GM19043 (cell line): Measurements from ENCODE around the gene UTP25.

ENCODE experiments used
- ATAC-seq: cut with Tn5 transposase; IDR thresholded peaks from one replicate; pipeline ENCODE4 v1.9.1; 2021; ENCODE audit warnings: low read depth; ENCODE audit not compliant: unreplicated experiment

Gene UTP25

GRCh38 chr1:209805875-209806760, 21.7 kb upstream of the UTP25 start, which contains the start of gene IRF6:
Gene IRF6, minus strand, starts transcription at chr1:209806142. Its CDS starts 4,729 bp downstream, at chr1:209801413.
- ATAC-seq, result peak; percentile 95

DNA sequence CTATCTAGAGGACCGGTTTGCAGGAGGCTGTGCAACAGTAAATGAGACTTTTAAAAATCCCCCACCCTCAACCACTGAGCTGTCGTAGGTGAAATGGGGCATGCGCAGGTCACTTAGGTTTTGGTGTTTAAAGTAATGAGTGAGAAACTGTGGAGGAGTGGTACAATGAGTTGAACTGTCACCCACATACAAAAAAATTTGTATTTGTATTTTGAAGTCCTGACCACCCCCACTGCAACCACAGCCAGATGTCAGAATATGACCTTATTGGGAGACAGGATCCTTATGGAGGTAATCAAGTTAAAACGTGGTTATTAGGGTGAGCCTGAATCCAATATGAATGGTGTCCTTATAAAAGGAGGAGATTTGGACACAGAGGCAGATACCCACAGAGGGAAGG, 20.3 kb upstream of the UTP25 start:
- no peak for ATAC-seq

GRCh38 chr1:209808059-209808581, 19.7 kb upstream of the UTP25 start:
- no peak for ATAC-seq

DNA sequence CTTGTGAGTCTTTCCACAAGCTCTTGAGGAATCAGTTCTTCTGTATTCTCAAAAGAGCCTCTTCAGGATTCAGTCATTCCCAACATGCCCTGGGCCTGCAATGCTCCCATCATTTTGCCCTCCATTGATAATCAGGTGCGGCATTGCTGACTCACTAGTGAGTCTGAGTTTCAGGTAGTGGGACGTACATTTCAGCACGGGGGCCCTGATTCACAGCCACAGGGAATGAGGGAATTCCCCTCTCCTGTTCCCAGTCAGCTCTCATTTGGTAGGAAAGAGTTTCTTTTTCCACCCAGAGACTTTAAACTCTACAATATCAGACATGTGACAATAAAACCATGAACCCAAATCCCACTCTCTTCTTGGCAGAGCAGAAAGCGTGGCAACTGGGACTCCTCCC, 18.2 kb upstream of the UTP25 start:
- ATAC-seq, result no peak

- ATAC-seq, result no peak
Measured at GRCh38 chr1:209810783-209811182, 17.0 kb upstream of the UTP25 start.

DNA sequence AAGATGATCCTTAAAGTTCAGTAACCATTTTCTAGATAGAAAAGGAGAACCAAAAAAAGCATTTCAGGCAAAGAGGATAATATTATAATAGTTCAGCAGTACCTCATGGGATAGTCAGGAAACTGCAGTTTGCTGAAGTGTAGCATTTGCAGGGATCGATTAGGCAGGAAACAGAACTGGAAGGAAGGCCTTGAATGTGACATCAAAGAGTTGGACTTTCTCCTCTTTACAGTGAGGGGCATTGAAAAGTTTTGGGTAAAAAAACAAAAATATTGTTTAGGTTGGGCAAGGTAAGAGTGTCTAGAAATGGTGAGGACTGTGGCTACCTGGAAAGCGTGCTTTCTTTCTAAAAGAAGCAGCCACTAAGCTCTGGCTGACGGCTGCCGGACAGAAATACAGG, 13.9 kb upstream of the UTP25 start:
- no peak for ATAC-seq

- no peak for ATAC-seq
Measured at GRCh38 chr1:209815490-209815889, 12.3 kb upstream of the UTP25 start.

GRCh38 chr1:209815931-209816341, 11.8 kb upstream of the UTP25 start:
- no peak for ATAC-seq

DNA sequence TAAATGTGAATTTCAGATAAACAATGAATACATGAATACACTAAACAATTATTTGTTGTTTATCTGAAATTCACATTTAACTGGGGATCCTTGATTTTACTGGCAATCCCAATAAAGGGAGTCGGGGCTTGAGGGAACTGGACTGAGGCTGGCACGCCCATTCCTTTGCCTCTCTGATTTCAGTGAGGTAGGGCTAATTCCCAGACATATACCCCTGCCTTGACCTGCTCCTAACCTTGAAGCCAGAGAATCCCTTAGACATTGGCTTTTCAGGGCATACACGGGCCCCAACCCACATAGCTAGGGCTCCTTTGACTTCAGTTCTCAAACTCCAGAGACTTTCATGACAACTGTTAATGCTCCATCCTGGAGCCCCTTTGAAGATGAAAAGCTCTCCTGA, 10.8 kb upstream of the UTP25 start:
- no peak for ATAC-seq

- no peak for ATAC-seq
Measured at GRCh38 chr1:209817691-209818090, 10.1 kb upstream of the UTP25 start.

GRCh38 chr1:209819058-209819457, 8.7 kb upstream of the UTP25 start:
- no peak for ATAC-seq

- ATAC-seq, result no peak
Measured at GRCh38 chr1:209820986-209821385, 6.8 kb upstream of the UTP25 start.

- no peak for ATAC-seq
Measured at GRCh38 chr1:209822706-209823105, 5.1 kb upstream of the UTP25 start.

GRCh38 chr1:209823143-209824041, 4.4 kb upstream of the UTP25 start:
- ATAC-seq, result no peak

DNA sequence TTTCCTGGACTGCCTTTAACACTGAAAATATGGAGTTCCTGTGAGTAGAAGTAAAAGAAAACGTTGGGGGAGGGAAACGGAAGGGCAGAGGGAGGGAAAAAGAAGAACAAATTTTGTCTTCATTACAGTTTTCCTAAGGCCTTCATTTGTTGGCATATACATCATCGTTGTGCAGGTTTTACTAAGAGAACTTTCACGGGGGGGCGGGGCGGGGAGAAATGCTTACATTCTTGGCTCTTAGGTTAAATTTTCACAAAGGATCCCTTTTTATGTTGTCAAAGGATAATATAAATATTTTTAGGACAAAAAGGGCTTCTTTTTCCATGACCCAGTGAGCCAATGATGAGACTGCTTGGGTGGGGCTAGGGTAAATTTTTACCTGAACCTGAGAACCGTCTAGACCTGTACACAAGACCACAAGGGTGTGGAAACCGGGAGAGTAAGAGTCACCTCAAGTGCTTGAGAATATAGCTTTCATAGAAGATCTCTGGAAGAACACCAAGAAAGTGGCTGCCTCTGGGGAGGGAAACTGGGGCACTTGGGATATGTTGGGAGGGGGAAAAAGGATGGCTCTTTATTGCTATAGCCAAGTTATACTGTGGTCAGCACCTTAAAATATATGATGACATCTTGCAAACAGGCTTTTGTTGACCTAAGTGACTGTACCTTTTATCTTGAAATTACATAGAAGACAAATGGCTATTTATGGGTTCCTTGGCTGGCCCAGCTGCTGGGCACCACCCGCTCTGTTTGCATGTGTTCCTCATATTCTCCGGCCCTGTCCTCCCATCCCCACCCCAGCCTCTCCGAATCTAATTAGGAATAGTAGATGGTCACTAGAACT, 2.0 kb upstream of the UTP25 start:
- no peak for ATAC-seq

GRCh38 chr1:209829716-209830115, 1.9 kb downstream of the UTP25 start:
- no peak for ATAC-seq

- ATAC-seq, result no peak
Measured at GRCh38 chr1:209830722-209831121, 3.0 kb downstream of the UTP25 start.

DNA sequence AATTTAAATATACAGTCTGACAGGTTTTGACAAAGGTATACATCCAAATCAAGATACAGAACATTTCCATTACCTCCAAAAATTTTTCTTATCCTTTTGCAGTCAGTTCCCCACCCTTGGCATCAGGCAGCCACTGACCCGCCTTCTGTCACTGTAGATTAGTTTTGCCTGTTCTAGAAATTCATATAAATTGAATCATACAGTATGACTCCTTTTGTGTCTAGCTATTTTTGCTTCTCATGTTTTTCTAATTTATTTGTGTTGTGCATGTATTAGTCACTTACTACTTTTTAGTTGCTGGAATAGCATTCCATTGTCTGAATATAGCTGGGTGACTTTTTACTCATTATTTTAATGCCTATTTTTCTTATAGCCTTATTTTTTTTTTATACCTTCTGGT, 3.8 kb downstream of the UTP25 start:
- no peak for ATAC-seq

DNA sequence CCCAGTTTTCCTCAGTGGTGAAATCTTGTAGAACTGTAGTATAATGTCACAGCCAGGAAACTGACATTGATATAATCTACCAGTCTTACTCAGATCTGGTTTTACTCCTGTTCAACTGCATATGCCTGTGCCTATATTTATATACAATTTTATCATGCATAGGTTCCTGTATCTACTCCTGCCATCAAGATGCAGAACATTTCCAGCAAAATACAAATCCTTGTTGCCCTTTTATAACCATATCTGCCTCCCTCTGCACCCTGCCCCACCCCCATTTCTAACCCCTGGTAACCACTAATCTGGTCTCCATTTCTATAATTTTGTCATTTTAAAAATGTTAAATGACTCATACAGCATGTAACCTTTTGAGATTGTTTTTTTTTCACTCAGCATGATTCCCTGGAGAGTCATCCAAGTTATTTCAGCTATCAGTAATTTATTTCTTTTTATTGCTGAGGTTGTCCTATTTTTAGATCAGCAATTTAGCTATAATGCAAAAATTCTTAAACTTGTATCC, 8.1 kb downstream of the UTP25 start:
- ATAC-seq, result no peak

DNA sequence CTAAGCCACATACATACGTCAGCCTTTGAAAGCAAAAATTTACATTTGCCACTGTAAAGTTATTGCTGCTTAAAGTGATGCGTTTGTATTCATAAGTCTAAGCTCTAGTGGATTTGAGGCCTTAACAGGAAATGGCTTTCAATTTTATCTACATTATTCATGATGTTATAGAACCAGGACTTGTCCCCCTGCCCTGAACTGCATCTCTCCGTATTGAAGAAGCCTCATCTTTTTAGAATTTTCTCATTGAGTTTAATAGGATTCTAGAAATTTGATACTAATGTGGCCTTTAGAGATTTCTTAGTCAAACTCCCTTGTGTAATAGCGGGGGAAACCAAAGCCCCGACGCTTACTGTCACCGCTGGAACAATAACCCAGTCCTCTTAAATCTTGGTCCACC, 9.9 kb downstream of the UTP25 start:
- no peak for ATAC-seq
